ENCODE data around the gene CDH13.

The CDH13 gene

DNA sequence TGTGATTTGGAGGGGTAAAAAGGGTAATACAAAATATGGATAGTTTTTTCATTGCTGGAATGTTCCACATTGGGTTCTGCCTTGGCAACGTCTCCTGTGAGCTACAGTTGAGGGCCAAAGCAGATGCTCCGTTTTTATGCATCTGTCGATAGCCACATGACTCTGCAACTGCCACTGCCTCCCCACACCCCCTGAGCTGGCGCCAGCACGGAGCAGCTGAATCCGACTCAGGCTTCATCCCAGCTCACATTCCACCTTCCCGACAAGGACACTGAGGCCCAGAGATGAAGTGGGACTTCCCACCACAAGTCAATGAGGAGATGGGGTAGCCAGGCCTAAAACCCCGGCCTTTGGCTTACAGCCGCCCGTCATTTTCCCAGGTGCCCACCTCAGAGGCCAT lies 334.1 kb downstream of the CDH13 start:
- H2AFZ ChIP-seq (ENCODE audit: low read length): no peak overlapping the region
- no peak overlapping the region for H3K27ac ChIP-seq (ENCODE audit: low read length)
- no peaks in the 10 kb centered on the region for H3K4me1 ChIP-seq (ENCODE audit: low read length)
- no peak for DNase-seq
- no peaks in the 10 kb centered on the region for H3K9me2 ChIP-seq (replicated peaks; ENCODE audit: insufficient read depth, low read length)
- no peak overlapping the region for H3K9ac ChIP-seq (ENCODE audit: low read length)
- H3K9me3 ChIP-seq (replicated peaks; ENCODE audit: insufficient read depth, low read length): no peaks in the 10 kb centered on the region
- no peaks in the 10 kb centered on the region for H3F3A ChIP-seq (ENCODE audit: insufficient read depth, low read length)
- H4K20me1 ChIP-seq (ENCODE audit: insufficient read depth, low read length): no peaks in the 10 kb centered on the region
- no peaks in the 10 kb centered on the region for H3K79me2 ChIP-seq (ENCODE audit: low read length)
- H3K4me3 ChIP-seq (ENCODE audit: low read length): no peak overlapping the region
- no peak overlapping the region for H3K4me2 ChIP-seq (ENCODE audit: low read depth, low read length)
- no peak for TF ChIP-seq EZH2 (optimal IDR thresholded peaks at IDR 0.05; ENCODE audit: low read depth, low read length)
- no peak for TF ChIP-seq EZH2phosphoT487 (IDR thresholded peaks at IDR 0.05; ENCODE audit: low read length)
- TF ChIP-seq CTCF (IDR thresholded peaks at IDR 0.05; ENCODE audit: low read length): no peak
- no peaks in the 10 kb centered on the region for H3K27me3 ChIP-seq (replicated peaks; ENCODE audit: insufficient read depth, low read length)
- no peaks in the 10 kb centered on the region for H3K36me3 ChIP-seq (replicated peaks; ENCODE audit: insufficient read depth, low read length)

DNA sequence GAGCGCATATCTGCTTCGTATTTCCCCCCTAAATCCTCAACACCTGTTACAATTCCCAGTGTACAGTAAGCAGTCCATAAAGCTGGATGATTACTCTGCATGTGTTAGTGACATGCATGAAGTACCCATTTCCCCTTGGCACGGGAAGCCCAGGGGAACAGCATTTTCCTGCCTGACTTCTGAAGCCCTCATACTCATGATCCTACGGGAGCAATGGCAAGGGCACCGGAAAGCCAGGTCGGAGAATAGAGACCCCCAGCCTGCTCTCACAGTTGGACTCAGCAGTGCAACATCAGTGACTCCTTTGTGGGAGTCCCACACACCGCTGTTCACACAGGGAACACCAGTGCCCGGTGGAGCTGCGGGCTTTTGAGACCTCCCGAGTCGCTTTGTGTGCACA lies 336.9 kb downstream of the CDH13 start:
- H3K9ac ChIP-seq (ENCODE audit: low read length): no peak overlapping the region
- no peaks in the 10 kb centered on the region for H4K20me1 ChIP-seq (ENCODE audit: insufficient read depth, low read length)
- H3K27ac ChIP-seq (ENCODE audit: low read length): no peak overlapping the region
- H3K36me3 ChIP-seq (replicated peaks; ENCODE audit: insufficient read depth, low read length): no peaks in the 10 kb centered on the region
- H3K4me2 ChIP-seq (ENCODE audit: low read depth, low read length): no peak overlapping the region
- H3K79me2 ChIP-seq (ENCODE audit: low read length): no peaks in the 10 kb centered on the region
- no peaks in the 10 kb centered on the region for H3F3A ChIP-seq (ENCODE audit: insufficient read depth, low read length)
- no peak for DNase-seq
- no peak overlapping the region for H3K4me3 ChIP-seq (ENCODE audit: low read length)
- H2AFZ ChIP-seq (ENCODE audit: low read length): no peak overlapping the region
- no peaks in the 10 kb centered on the region for H3K9me3 ChIP-seq (replicated peaks; ENCODE audit: insufficient read depth, low read length)
- no peaks in the 10 kb centered on the region for H3K9me2 ChIP-seq (replicated peaks; ENCODE audit: insufficient read depth, low read length)
- TF ChIP-seq EZH2phosphoT487 (IDR thresholded peaks at IDR 0.05; ENCODE audit: low read length) (no peak), CTCF (IDR thresholded peaks at IDR 0.05; ENCODE audit: low read length) (no peak), EZH2 (optimal IDR thresholded peaks at IDR 0.05; ENCODE audit: low read depth, low read length) (no peak)
- no peaks in the 10 kb centered on the region for H3K27me3 ChIP-seq (replicated peaks; ENCODE audit: insufficient read depth, low read length)
- no peaks in the 10 kb centered on the region for H3K4me1 ChIP-seq (ENCODE audit: low read length)

GRCh38 chr16:82965808-82966207 lies 339.0 kb downstream of the CDH13 start:
- H3K79me2 ChIP-seq (ENCODE audit: low read length): no peaks in the 10 kb centered on the region
- H3K9ac ChIP-seq (ENCODE audit: low read length): no peak overlapping the region
- DNase-seq: no peak
- no peak overlapping the region for H3K27ac ChIP-seq (ENCODE audit: low read length)
- TF ChIP-seq EZH2phosphoT487 (IDR thresholded peaks at IDR 0.05; ENCODE audit: low read length) (no peak), CTCF (IDR thresholded peaks at IDR 0.05; ENCODE audit: low read length) (no peak), EZH2 (optimal IDR thresholded peaks at IDR 0.05; ENCODE audit: low read depth, low read length) (no peak)
- H2AFZ ChIP-seq (ENCODE audit: low read length): no peak overlapping the region
- no peaks in the 10 kb centered on the region for H3F3A ChIP-seq (ENCODE audit: insufficient read depth, low read length)
- H3K4me3 ChIP-seq (ENCODE audit: low read length): no peak overlapping the region
- no peaks in the 10 kb centered on the region for H3K9me2 ChIP-seq (replicated peaks; ENCODE audit: insufficient read depth, low read length)
- H3K9me3 ChIP-seq (replicated peaks; ENCODE audit: insufficient read depth, low read length): no peaks in the 10 kb centered on the region
- H3K27me3 ChIP-seq (replicated peaks; ENCODE audit: insufficient read depth, low read length): no peaks in the 10 kb centered on the region
- H3K4me1 ChIP-seq (ENCODE audit: low read length): no peaks in the 10 kb centered on the region
- H3K36me3 ChIP-seq (replicated peaks; ENCODE audit: insufficient read depth, low read length): no peaks in the 10 kb centered on the region
- H3K4me2 ChIP-seq (ENCODE audit: low read depth, low read length): no peak overlapping the region
- H4K20me1 ChIP-seq (ENCODE audit: insufficient read depth, low read length): no peaks in the 10 kb centered on the region
